ENCODE data around the gene LHFPL3.

Gene LHFPL3

GRCh38 chr7:104855861-104856260 is 527.5 kb downstream of the LHFPL3 start:
- peak overlapping the region; percentile 46 to 81 (median 61) for H3K27ac Mint-ChIP-seq
- no peaks in the 10 kb centered on the region for H3K9me3 Mint-ChIP-seq
- no peak for TF ChIP-seq CTCF (IDR thresholded peaks at IDR 0.05; ENCODE audit: unreplicated experiment in 3 of 3)

GRCh38 chr7:104857458-104858425 is 529.3 kb downstream of the LHFPL3 start:
- peaks cover 5% of the 10 kb centered on the region for H3K36me3 Mint-ChIP-seq (ENCODE audit: low read depth)
- H3K4me3 Mint-ChIP-seq = no peak overlapping the region
- no peak overlapping the region for H3K27ac Mint-ChIP-seq
- H3K9me3 Mint-ChIP-seq = peaks cover under 1% of the 10 kb centered on the region
- TF ChIP-seq CTCF (IDR thresholded peaks at IDR 0.05; ENCODE audit: unreplicated experiment in 3 of 3) = no peak
- peaks cover 30% of the 10 kb centered on the region for H3K27me3 Mint-ChIP-seq (ENCODE audit: low read depth)
- H3K4me1 Mint-ChIP-seq = no peaks in the 10 kb centered on the region

More at GRCh38 chr7:104855861-104856260, 527.5 kb downstream of the LHFPL3 start:
- no peak overlapping the region for H3K4me3 Mint-ChIP-seq
- peaks cover 32% of the 10 kb centered on the region for H3K27me3 Mint-ChIP-seq (ENCODE audit: low read depth)
- no peaks in the 10 kb centered on the region for H3K4me1 Mint-ChIP-seq
- H3K36me3 Mint-ChIP-seq (ENCODE audit: low read depth) = peaks cover 3% of the 10 kb centered on the region

- peaks cover 2% of the 10 kb centered on the region for H3K9me3 Mint-ChIP-seq
- H3K27ac Mint-ChIP-seq = no peak overlapping the region
Observed at GRCh38 chr7:104859754-104860426, 531.5 kb downstream of the LHFPL3 start.

GRCh38 chr7:104861729-104862390 is 533.5 kb downstream of the LHFPL3 start:
- Mint-ChIP-seq H3K27ac (no peak overlapping the region), H3K36me3 (ENCODE audit: low read depth) (peaks cover 18% of the 10 kb centered on the region), H3K9me3 (peaks cover 12% of the 10 kb centered on the region), H3K4me1 (no peaks in the 10 kb centered on the region), H3K27me3 (ENCODE audit: low read depth) (peaks cover 27% of the 10 kb centered on the region), H3K4me3 (no peak overlapping the region)
- TF ChIP-seq CTCF (IDR thresholded peaks at IDR 0.05; ENCODE audit: unreplicated experiment in 3 of 3) = no peak

More at GRCh38 chr7:104859754-104860426, 531.5 kb downstream of the LHFPL3 start:
- Mint-ChIP-seq H3K4me3 (no peak overlapping the region), H3K36me3 (ENCODE audit: low read depth) (peaks cover 6% of the 10 kb centered on the region), H3K4me1 (no peaks in the 10 kb centered on the region), H3K27me3 (ENCODE audit: low read depth) (peaks cover 31% of the 10 kb centered on the region)
- no peak for TF ChIP-seq CTCF (IDR thresholded peaks at IDR 0.05; ENCODE audit: unreplicated experiment in 3 of 3)

- peaks cover 12% of the 10 kb centered on the region for H3K9me3 Mint-ChIP-seq
- H3K4me3 Mint-ChIP-seq = no peak overlapping the region
- H3K36me3 Mint-ChIP-seq (ENCODE audit: low read depth) = peaks cover 25% of the 10 kb centered on the region
- H3K27me3 Mint-ChIP-seq (ENCODE audit: low read depth) = peaks cover 30% of the 10 kb centered on the region
- H3K27ac Mint-ChIP-seq = no peak overlapping the region
- TF ChIP-seq CTCF (IDR thresholded peaks at IDR 0.05; ENCODE audit: unreplicated experiment in 3 of 3) = peak in 2 of 3 experiments; percentile 19 to 35
- H3K4me1 Mint-ChIP-seq = no peaks in the 10 kb centered on the region
Observed at GRCh38 chr7:104862719-104863118, 534.3 kb downstream of the LHFPL3 start.
